ENCODE data around the gene UGT1A3. TPM values are rescaled to one million over a fixed set of nuclear protein-coding genes. Genes with fewer than 3 reads are reported as not detected.

UGT1A3 gene
- total RNA-seq, 1 donor from 2014 or later = not detected

DNA sequence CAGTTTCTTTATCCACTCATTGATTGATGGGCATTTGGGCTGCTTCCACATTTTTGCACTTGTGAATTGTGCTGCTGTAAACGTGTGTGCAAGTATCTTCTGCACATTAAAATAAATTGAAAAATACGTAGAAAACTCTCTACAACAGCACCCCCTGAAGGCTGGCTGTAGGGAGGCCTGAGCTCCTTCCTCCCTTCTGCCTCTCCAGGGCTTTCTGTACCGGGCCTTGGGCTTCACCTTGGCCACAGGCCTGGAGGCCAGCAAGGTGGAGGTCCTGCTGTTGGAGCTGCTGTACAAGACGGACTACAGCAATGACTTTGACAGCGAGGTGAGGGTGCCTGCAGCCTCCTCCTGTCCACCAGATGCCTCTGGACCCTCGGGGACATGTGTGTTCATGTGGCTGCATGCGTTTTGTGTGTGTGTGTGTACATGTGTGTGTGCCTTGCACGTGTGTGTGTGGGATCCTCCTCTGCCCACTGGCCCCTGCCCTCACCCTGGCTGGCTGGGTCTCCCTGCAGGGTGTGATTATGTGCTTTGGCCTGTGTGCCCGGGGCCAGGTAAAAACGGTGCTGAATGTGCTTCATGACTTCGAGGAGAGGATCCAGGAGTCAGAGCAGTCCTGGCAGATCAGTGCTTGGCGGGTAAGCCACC, 78.5 kb downstream of the UGT1A3 start:
- Histone ChIP-seq H3K27me3 (ENCODE audit: control insufficient read depth, insufficient read depth, low read length) (peaks cover 2% of the 10 kb centered on the region), H3K36me3 (ENCODE audit: control insufficient read depth, insufficient read depth, low read length) (no peaks in the 10 kb centered on the region), H3K4me3 (ENCODE audit: low read depth, low read length) (no peak overlapping the region)
- DNase-seq (ENCODE audit: low read depth) = no peak
- TF ChIP-seq, protein P1, sequence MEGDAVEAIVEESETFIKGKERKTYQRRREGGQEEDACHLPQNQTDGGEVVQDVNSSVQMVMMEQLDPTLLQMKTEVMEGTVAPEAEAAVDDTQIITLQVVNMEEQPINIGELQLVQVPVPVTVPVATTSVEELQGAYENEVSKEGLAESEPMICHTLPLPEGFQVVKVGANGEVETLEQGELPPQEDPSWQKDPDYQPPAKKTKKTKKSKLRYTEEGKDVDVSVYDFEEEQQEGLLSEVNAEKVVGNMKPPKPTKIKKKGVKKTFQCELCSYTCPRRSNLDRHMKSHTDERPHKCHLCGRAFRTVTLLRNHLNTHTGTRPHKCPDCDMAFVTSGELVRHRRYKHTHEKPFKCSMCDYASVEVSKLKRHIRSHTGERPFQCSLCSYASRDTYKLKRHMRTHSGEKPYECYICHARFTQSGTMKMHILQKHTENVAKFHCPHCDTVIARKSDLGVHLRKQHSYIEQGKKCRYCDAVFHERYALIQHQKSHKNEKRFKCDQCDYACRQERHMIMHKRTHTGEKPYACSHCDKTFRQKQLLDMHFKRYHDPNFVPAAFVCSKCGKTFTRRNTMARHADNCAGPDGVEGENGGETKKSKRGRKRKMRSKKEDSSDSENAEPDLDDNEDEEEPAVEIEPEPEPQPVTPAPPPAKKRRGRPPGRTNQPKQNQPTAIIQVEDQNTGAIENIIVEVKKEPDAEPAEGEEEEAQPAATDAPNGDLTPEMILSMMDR (IDR thresholded peaks at IDR 0.05; ENCODE audit: insufficient read depth, low read length, poor library complexity, severe bottlenecking) = no peak

GRCh38 chr2:233807966-233808935, 79.4 kb downstream of the UGT1A3 start:
- no peaks in the 10 kb centered on the region for H3K27me3 ChIP-seq (ENCODE audit: control insufficient read depth, insufficient read depth, low read length)
- H3K4me3 ChIP-seq (ENCODE audit: low read depth, low read length) = no peak overlapping the region
- TF ChIP-seq, protein P1 (IDR thresholded peaks at IDR 0.05; ENCODE audit: insufficient read depth, low read length, poor library complexity, severe bottlenecking) = no peak
- no peaks in the 10 kb centered on the region for H3K36me3 ChIP-seq (ENCODE audit: control insufficient read depth, insufficient read depth, low read length)
- no peak for DNase-seq (ENCODE audit: low read depth)

GRCh38 chr2:233810385-233810784, 81.5 kb downstream of the UGT1A3 start:
- H3K4me3 ChIP-seq (ENCODE audit: low read depth, low read length) = no peak overlapping the region

GRCh38 chr2:233811087-233811486, 82.2 kb downstream of the UGT1A3 start:
- no peaks in the 10 kb centered on the region for H3K27me3 ChIP-seq (ENCODE audit: control insufficient read depth, insufficient read depth, low read length)
- TF ChIP-seq, protein P1 (IDR thresholded peaks at IDR 0.05; ENCODE audit: insufficient read depth, low read length, poor library complexity, severe bottlenecking) = no peak
- H3K4me3 ChIP-seq (ENCODE audit: low read depth, low read length) = no peak overlapping the region
- no peak for DNase-seq (ENCODE audit: low read depth)
- H3K36me3 ChIP-seq (ENCODE audit: control insufficient read depth, insufficient read depth, low read length) = no peaks in the 10 kb centered on the region

More at GRCh38 chr2:233810385-233810784, 81.5 kb downstream of the UGT1A3 start:
- Histone ChIP-seq H3K27me3 (ENCODE audit: control insufficient read depth, insufficient read depth, low read length) (no peaks in the 10 kb centered on the region), H3K36me3 (ENCODE audit: control insufficient read depth, insufficient read depth, low read length) (no peaks in the 10 kb centered on the region)
- no peak for DNase-seq (ENCODE audit: low read depth)
- TF ChIP-seq, protein P1 (IDR thresholded peaks at IDR 0.05; ENCODE audit: insufficient read depth, low read length, poor library complexity, severe bottlenecking) = no peak

DNA sequence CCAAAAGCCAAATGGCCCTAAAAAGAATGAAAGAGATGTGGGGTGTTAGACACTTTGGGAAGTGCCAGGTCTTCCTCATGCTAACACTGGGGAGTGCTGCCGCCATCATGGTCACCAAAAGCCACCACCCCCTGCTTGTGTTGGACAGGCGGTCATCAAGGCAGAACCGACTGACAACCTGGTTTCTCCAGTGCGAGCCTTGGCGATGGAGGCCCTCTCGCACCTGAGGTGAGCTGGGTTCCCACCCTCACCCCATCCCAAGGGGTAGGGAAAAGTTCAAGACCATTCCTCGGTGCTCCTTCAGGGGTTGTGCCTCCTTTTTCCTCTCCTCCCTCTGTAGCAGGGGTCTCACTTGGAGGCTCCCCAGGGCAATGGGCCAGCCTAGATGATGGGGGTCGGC, 82.9 kb downstream of the UGT1A3 start:
- H3K27me3 ChIP-seq (ENCODE audit: control insufficient read depth, insufficient read depth, low read length) = no peaks in the 10 kb centered on the region
- no peak overlapping the region for H3K4me3 ChIP-seq (ENCODE audit: low read depth, low read length)
- TF ChIP-seq, protein P1 (IDR thresholded peaks at IDR 0.05; ENCODE audit: insufficient read depth, low read length, poor library complexity, severe bottlenecking) = no peak
- H3K36me3 ChIP-seq (ENCODE audit: control insufficient read depth, insufficient read depth, low read length) = no peaks in the 10 kb centered on the region
- no peak for DNase-seq (ENCODE audit: low read depth)

All from kidney epithelial cell (primary cell).